ENCODE measurements around the gene PACSIN2. TPM values are rescaled to one million over a fixed set of nuclear protein-coding genes. Genes with fewer than 3 reads are reported as not detected.

Gene PACSIN2
- total RNA-seq, 1 donor from 2014 or later: 128 TPM

DNA sequence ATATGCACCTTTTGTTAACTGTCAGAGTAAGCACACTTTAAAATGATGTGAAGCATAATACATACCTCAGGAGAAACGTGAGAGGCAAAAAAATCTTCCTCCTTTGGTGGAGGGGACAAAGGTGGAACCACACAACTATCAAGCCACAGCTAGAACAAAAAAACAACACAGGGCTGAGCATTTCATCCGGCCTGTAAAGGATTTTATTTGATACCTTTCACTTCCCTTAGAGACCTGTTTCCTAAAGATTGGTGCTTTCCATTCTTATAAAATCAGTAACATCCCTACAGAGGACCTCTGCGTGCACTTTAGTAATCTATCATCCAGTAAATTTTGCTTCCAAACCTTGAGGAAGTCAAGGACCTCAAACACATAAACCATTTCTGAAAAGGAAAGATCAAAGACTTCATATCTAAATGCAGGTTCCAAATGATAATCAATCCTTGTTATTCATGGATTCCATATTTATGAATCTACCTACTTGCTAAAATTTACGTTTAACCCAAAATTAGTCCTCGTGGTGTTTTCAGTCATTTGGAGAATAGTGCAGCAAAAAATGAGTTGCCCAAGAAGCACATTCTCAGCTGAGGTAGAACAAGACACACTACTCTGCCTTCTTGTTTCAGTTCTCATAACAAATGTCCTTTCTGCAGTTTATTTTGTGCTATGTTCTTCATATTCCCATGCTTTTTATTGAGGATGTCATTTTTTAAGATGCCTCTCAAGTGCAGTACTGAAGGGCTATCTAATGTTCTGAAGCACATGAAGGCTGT is 180.6 kb downstream of the PACSIN2 start:
- DNase-seq: no peak
- intact Hi-C loops (cut with DNase I): no loop called here
- H3K36me3 ChIP-seq: peaks cover 88% of the 10 kb centered on the region
- no peak for TF ChIP-seq CTCF (IDR thresholded peaks at IDR 0.05)
- H3K27me3 ChIP-seq: no peaks in the 10 kb centered on the region
- H3K4me1 ChIP-seq: no peaks in the 10 kb centered on the region
- no peak overlapping the region for H3K27ac ChIP-seq
- no peaks in the 10 kb centered on the region for H3K9me3 ChIP-seq
- no peak for ATAC-seq
- no peak overlapping the region for H3K4me3 ChIP-seq

- no peak for ATAC-seq
Observed at GRCh38 chr22:42833104-42833503, 181.8 kb downstream of the PACSIN2 start.

GRCh38 chr22:42831712-42832111 is 183.2 kb downstream of the PACSIN2 start:
- no peak for ATAC-seq
- H3K9me3 ChIP-seq: no peaks in the 10 kb centered on the region
- no peak for TF ChIP-seq CTCF (IDR thresholded peaks at IDR 0.05)
- peaks cover 96% of the 10 kb centered on the region for H3K36me3 ChIP-seq
- no peaks in the 10 kb centered on the region for H3K4me1 ChIP-seq
- intact Hi-C loops (cut with DNase I): no loop called here
- no peak overlapping the region for H3K4me3 ChIP-seq
- H3K27me3 ChIP-seq: no peaks in the 10 kb centered on the region
- H3K27ac ChIP-seq: no peak overlapping the region
- DNase-seq: no peak

More at GRCh38 chr22:42833104-42833503, 181.8 kb downstream of the PACSIN2 start:
- TF ChIP-seq CTCF (IDR thresholded peaks at IDR 0.05): no peak
- H3K4me3 ChIP-seq: no peak overlapping the region
- intact Hi-C loops (cut with DNase I): no loop called here
- no peaks in the 10 kb centered on the region for H3K27me3 ChIP-seq
- DNase-seq: no peak
- no peaks in the 10 kb centered on the region for H3K4me1 ChIP-seq
- no peaks in the 10 kb centered on the region for H3K9me3 ChIP-seq
- H3K27ac ChIP-seq: no peak overlapping the region
- peaks cover 94% of the 10 kb centered on the region for H3K36me3 ChIP-seq

DNA sequence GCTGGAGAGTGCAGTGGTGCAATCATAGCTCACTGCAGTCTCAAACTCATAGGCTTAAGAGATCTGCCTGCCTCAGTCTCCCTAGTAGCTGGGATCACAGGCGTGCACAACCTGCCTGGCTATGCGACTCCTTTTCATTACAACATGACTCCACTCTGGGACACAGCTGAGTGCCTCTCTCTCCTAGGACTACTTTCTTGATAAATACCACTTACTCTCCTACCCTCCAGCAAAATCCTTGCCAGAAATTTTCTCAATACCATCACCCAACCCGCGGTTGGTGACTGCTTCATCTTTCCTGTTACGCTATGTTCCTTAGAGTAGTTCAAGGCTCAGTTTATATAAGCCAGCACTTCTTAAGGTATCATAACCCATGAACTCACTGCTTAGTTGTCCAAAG is 184.8 kb downstream of the PACSIN2 start:
- Histone ChIP-seq H3K4me3 (no peak overlapping the region), H3K27me3 (no peaks in the 10 kb centered on the region), H3K27ac (no peak overlapping the region), H3K4me1 (no peaks in the 10 kb centered on the region), H3K36me3 (peaks cover 100% of the 10 kb centered on the region), H3K9me3 (no peaks in the 10 kb centered on the region)
- no peak for ATAC-seq
- TF ChIP-seq CTCF (IDR thresholded peaks at IDR 0.05): no peak
- no peak for DNase-seq
- intact Hi-C loops (cut with DNase I): no loop called here

GRCh38 chr22:42829302-42829701 is 185.6 kb downstream of the PACSIN2 start:
- H3K4me3 ChIP-seq: no peak overlapping the region
- H3K36me3 ChIP-seq: peaks cover 100% of the 10 kb centered on the region
- intact Hi-C loops (cut with DNase I): no loop called here
- H3K27me3 ChIP-seq: no peaks in the 10 kb centered on the region
- no peak for DNase-seq
- TF ChIP-seq CTCF (IDR thresholded peaks at IDR 0.05): no peak
- no peak overlapping the region for H3K27ac ChIP-seq
- no peak for ATAC-seq
- H3K9me3 ChIP-seq: no peaks in the 10 kb centered on the region
- H3K4me1 ChIP-seq: no peaks in the 10 kb centered on the region
